ENCODE measurements around the gene CITED4. TPM values are rescaled to one million over a fixed set of nuclear protein-coding genes. Genes with fewer than 3 reads are reported as not detected.

CITED4 gene
- total RNA-seq, 2 experiments from 2014 or later = 4.3 to 5.3 TPM

GRCh38 chr1:40820911-40821693 is 41.1 kb downstream of the CITED4 start:
- no peaks in the 10 kb centered on the region for H3K9me3 Mint-ChIP-seq
- H3K36me3 Mint-ChIP-seq = no peaks in the 10 kb centered on the region
- no peak for DNase-seq
- H3K4me3 Mint-ChIP-seq = no peak overlapping the region
- H3K27ac Mint-ChIP-seq = no peak overlapping the region
- H3K4me1 Mint-ChIP-seq = peaks cover 22% of the 10 kb centered on the region
- H3K27me3 Mint-ChIP-seq = peaks cover 3% of the 10 kb centered on the region

- peaks cover 16% of the 10 kb centered on the region for H3K4me1 Mint-ChIP-seq
- DNase-seq = no peak
- H3K27me3 Mint-ChIP-seq = peaks cover 3% of the 10 kb centered on the region
- H3K36me3 Mint-ChIP-seq = no peaks in the 10 kb centered on the region
- H3K9me3 Mint-ChIP-seq = no peaks in the 10 kb centered on the region
- no peak overlapping the region for H3K4me3 Mint-ChIP-seq
- H3K27ac Mint-ChIP-seq = no peak overlapping the region
These were observed 41.8 kb downstream of the CITED4 start for GRCh38 chr1:40820251-40820797.

- no peak for DNase-seq
- H3K27me3 Mint-ChIP-seq = peaks cover 3% of the 10 kb centered on the region
- H3K9me3 Mint-ChIP-seq = no peaks in the 10 kb centered on the region
- no peak overlapping the region for H3K27ac Mint-ChIP-seq
- H3K36me3 Mint-ChIP-seq = no peaks in the 10 kb centered on the region
- H3K4me3 Mint-ChIP-seq = peak overlapping the region; percentile 76
- peaks cover 9% of the 10 kb centered on the region for H3K4me1 Mint-ChIP-seq
These were observed 43.1 kb downstream of the CITED4 start for GRCh38 chr1:40819101-40819500.

GRCh38 chr1:40818264-40818961 is 43.8 kb downstream of the CITED4 start:
- H3K27ac Mint-ChIP-seq = peak overlapping the region; percentile 16

GRCh38 chr1:40817791-40818263 is 44.3 kb downstream of the CITED4 start:
- H3K36me3 Mint-ChIP-seq = no peaks in the 10 kb centered on the region
- no peak overlapping the region for H3K27ac Mint-ChIP-seq
- H3K9me3 Mint-ChIP-seq = no peaks in the 10 kb centered on the region
- H3K27me3 Mint-ChIP-seq = peaks cover 3% of the 10 kb centered on the region
- H3K4me3 Mint-ChIP-seq = peak overlapping the region; percentile 76
- H3K4me1 Mint-ChIP-seq = peaks cover 9% of the 10 kb centered on the region
- peak; percentile 33 for DNase-seq

More at GRCh38 chr1:40818264-40818961, 43.8 kb downstream of the CITED4 start:
- Mint-ChIP-seq H3K4me3 (peak overlapping the region; percentile 76), H3K4me1 (peaks cover 9% of the 10 kb centered on the region), H3K36me3 (no peaks in the 10 kb centered on the region), H3K27me3 (peaks cover 3% of the 10 kb centered on the region), H3K9me3 (no peaks in the 10 kb centered on the region)
- DNase-seq = peak; percentile 85

- Mint-ChIP-seq H3K9me3 (no peaks in the 10 kb centered on the region), H3K27me3 (peaks cover 3% of the 10 kb centered on the region), H3K4me1 (peaks cover 10% of the 10 kb centered on the region), H3K36me3 (no peaks in the 10 kb centered on the region), H3K4me3 (no peak overlapping the region), H3K27ac (no peak overlapping the region)
- no peak for DNase-seq
These were observed 46.7 kb downstream of the CITED4 start for GRCh38 chr1:40815420-40815819.

Other genes starting within 250 kb of the CITED4 start
- gene RIMS3, start 196.7 kb downstream of the CITED4 start, total RNA-seq = 1 to 10 TPM; 1.1 to 1.9 TPM
- 10 to 100 TPM; 58.2 to 59.0 TPM for gene NFYC, start 170.7 kb downstream of the CITED4 start, total RNA-seq
- under 1 TPM; 0.64 to 0.82 TPM for gene KCNQ4, start 78.6 kb downstream of the CITED4 start, total RNA-seq
- gene CTPS1, start 117.3 kb upstream of the CITED4 start, total RNA-seq = 100 to 1,000 TPM; 139 TPM
- gene SLFNL1, start 159.4 kb upstream of the CITED4 start, total RNA-seq = under 1 TPM; 0.08 TPM